SU-DHL-6 (cell line): ENCODE data around the gene COMMD7.
"Not testable (repeated sequence)": the region's sequence is repeated elsewhere in the genome, so short reads cannot be mapped to it uniquely, and the experiment has no call there.

Source experiments
- H2AFZ ChIP-seq: fragments of 200-600 bp; sonication (generic); 2 replicates; pipeline ENCODE4 v1.6.1; 2014; ENCODE audit warnings: low read depth, mild to moderate bottlenecking, moderate library complexity, mixed read lengths, antibody characterized with exemption, low read length; ENCODE audit not compliant: severe bottlenecking
- H3F3A ChIP-seq: fragments of 200-600 bp; shearing (Covaris generic); 2 replicates; pipeline ENCODE4 v1.6.0; 2016; ENCODE audit warnings: antibody characterized with exemption, mild to moderate bottlenecking; ENCODE audit not compliant: insufficient read depth
- H3K27ac ChIP-seq: fragments of 200-600 bp; sonication (generic); 2 replicates; pipeline ENCODE4 v1.5.1; 2016; ENCODE audit warnings: low read depth, mild to moderate bottlenecking, low read length, moderate library complexity, mixed read lengths
- H3K27me3 ChIP-seq: fragments of 200-600 bp; sonication (generic), shearing (Covaris generic); 2 replicates; pipeline ENCODE4 v1.6.0; 2014; ENCODE audit warnings: mild to moderate bottlenecking, low read length
- H3K36me3 ChIP-seq: fragments of 200-600 bp; sonication (generic); 2 replicates; pipeline ENCODE4 v1.6.1; 2014; ENCODE audit warnings: mild to moderate bottlenecking, low read length, mixed read lengths
- H3K4me2 ChIP-seq: fragments of 300-600, 200-600 bp; shearing (Covaris generic), sonication (generic); 2 replicates; pipeline ENCODE4 v1.6.0; 2014; ENCODE audit warnings: low read length, low read depth, mild to moderate bottlenecking; ENCODE audit not compliant: poor library complexity, severe bottlenecking
- H3K4me3 ChIP-seq: fragments of 200-600 bp; sonication (generic); 2 replicates; pipeline ENCODE4 v1.5.1; 2014; ENCODE audit warnings: antibody characterized with exemption, low read length, mild to moderate bottlenecking, mixed read lengths; ENCODE audit not compliant: insufficient read depth, poor library complexity, severe bottlenecking
- H3K79me2 ChIP-seq: fragments of 200-600 bp; sonication (generic); 2 replicates; pipeline ENCODE4 v1.6.1; 2014; ENCODE audit warnings: mild to moderate bottlenecking, low read length, moderate library complexity; ENCODE audit not compliant: insufficient read depth
- H3K9ac ChIP-seq: fragments of 200-600 bp; sonication (generic); 2 replicates; pipeline ENCODE4 v1.7.0; 2014; ENCODE audit warnings: mild to moderate bottlenecking, low read length
- H3K9me2 ChIP-seq: fragments of 200-600 bp; sonication (generic); replicated peaks from 2 replicates; pipeline ENCODE4 v1.6.1; 2014; ENCODE audit warnings: low read length; ENCODE audit not compliant: insufficient read depth
- H3K9me3 ChIP-seq: fragments of 200-600 bp; sonication (generic); 2 replicates; pipeline ENCODE4 v1.6.1; 2014; ENCODE audit warnings: low read length, mixed read lengths; ENCODE audit not compliant: insufficient read depth
- H4K20me1 ChIP-seq: fragments of 200-600 bp; sonication (generic); 2 replicates; pipeline ENCODE4 v1.6.1; 2014; ENCODE audit warnings: low read depth, mild to moderate bottlenecking, antibody characterized with exemption, low read length, moderate library complexity, mixed read lengths
- EZH2phosphoT487 ChIP-seq: fragments of 200-600 bp; sonication (generic), shearing (Covaris generic); conservative IDR thresholded peaks from 2 replicates; pipeline ENCODE4 v1.6.1; 2018; ENCODE audit warnings: mild to moderate bottlenecking, antibody characterized with exemption, low read length, moderate library complexity, mixed read lengths
- TF ChIP-seq, protein P1 (sequence below): fragments of 200-600 bp; sonication (generic); IDR thresholded peaks from one replicate; pipeline ENCODE4 v1.5.1; 2017; ENCODE audit warnings: antibody characterized with exemption, mild to moderate bottlenecking, low read length, moderate library complexity; ENCODE audit not compliant: insufficient read depth, poor library complexity, severe bottlenecking

COMMD7 gene

DNA sequence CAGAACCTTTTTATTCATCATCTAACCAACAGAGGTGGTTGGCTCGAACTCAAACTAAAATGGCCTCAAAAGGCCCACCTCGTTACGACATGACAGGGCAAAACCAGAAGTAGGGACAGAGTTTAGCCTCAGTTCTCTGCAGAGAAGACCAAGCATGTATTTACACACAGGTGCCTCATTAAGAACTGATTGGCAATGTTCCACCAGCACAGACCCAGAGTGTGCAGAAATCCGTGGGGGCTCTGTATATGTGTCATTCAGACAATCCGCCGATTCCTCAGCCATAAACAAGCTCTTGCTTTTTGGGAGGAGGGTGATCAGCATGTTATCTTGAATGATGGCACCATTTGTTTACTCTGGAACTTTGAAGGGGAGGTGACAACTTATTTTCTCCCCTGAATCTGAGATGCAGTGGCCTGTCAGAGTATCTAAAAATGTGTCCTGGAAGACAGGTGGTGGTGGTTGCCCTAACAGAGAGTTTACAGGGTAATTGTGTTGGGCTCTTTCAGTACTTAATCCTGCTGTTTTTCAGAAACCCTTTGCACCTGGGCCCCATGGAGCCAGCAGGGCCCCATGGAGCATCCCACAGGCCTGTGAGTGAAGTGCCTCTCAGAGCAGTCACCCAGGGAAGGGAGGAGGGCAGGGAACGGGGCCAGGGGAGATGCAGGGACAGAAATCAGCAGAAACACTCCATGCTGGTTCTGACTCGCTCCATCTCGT, 40.4 kb downstream of the COMMD7 start:
- Histone ChIP-seq H4K20me1 (no peaks in the 10 kb centered on the region), H3K27ac (no peak overlapping the region), H3K9ac (no peak overlapping the region), H3K4me3 (no peak overlapping the region), H3K36me3 (no peaks in the 10 kb centered on the region), H3K9me2 (no peaks in the 10 kb centered on the region), H3F3A (no peaks in the 10 kb centered on the region), H3K9me3 (no peaks in the 10 kb centered on the region), H2AFZ (no peak overlapping the region), H3K79me2 (no peaks in the 10 kb centered on the region), H3K4me2 (no peak overlapping the region), H3K27me3 (no peaks in the 10 kb centered on the region)
- TF ChIP-seq, protein P1, sequence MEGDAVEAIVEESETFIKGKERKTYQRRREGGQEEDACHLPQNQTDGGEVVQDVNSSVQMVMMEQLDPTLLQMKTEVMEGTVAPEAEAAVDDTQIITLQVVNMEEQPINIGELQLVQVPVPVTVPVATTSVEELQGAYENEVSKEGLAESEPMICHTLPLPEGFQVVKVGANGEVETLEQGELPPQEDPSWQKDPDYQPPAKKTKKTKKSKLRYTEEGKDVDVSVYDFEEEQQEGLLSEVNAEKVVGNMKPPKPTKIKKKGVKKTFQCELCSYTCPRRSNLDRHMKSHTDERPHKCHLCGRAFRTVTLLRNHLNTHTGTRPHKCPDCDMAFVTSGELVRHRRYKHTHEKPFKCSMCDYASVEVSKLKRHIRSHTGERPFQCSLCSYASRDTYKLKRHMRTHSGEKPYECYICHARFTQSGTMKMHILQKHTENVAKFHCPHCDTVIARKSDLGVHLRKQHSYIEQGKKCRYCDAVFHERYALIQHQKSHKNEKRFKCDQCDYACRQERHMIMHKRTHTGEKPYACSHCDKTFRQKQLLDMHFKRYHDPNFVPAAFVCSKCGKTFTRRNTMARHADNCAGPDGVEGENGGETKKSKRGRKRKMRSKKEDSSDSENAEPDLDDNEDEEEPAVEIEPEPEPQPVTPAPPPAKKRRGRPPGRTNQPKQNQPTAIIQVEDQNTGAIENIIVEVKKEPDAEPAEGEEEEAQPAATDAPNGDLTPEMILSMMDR, result no peak
- TF ChIP-seq EZH2phosphoT487, result no peak

DNA sequence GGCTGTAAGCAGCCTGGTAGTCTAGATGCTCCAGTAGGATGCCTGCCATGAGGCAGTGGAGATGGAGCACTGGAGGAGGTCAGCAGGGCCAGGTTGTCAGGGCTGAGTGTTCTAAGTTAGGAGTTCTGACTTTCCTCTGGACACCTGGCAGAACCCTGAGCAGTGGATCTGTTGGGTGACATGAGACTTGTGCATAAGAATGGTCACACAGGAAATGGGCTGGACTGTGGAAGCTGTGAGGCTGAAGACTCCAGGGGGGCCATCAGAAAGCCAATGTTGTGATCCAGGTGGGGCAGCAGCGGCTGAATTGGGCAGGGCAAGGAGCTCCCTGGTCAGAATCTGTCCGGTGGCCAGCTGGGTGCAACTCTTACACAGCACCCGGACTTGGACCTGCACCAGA, 45.7 kb downstream of the COMMD7 start:
- Histone ChIP-seq H3K4me3 (no peak overlapping the region), H3K36me3 (no peaks in the 10 kb centered on the region), H3K9me2 (no peaks in the 10 kb centered on the region), H3K9ac (no peak overlapping the region), H3K79me2 (no peaks in the 10 kb centered on the region), H4K20me1 (no peaks in the 10 kb centered on the region), H2AFZ (no peak overlapping the region), H3K4me2 (no peak overlapping the region), H3K27me3 (no peaks in the 10 kb centered on the region), H3F3A (no peaks in the 10 kb centered on the region), H3K9me3 (no peaks in the 10 kb centered on the region), H3K27ac (no peak overlapping the region)
- TF ChIP-seq EZH2phosphoT487, result no peak
- TF ChIP-seq, protein P1, result no peak

DNA sequence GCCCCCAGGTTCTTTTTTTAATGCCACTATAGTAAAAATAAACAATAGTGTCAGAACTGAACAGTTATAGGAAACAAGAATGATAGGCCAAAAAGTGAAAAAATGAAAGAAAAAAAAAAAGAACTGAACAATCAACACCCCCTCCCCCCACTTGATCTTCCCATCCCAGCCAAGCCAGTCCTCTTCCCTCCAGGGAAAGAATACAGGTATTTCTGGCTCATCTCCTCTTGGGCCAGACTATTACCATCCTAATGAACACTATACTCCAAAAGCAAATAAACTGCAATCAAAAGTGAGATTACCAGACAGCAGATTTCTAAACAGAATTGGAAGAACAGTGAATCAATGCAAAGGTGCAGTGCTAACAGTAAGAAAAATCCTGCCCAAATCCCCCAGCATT, 48.2 kb downstream of the COMMD7 start:
- Histone ChIP-seq H3K27ac (no peak overlapping the region), H3K9me3 (no peaks in the 10 kb centered on the region), H4K20me1 (no peaks in the 10 kb centered on the region), H3K36me3 (no peaks in the 10 kb centered on the region), H3K9me2 (no peaks in the 10 kb centered on the region), H3K79me2 (no peaks in the 10 kb centered on the region), H3K4me2 (no peak overlapping the region), H3K27me3 (no peaks in the 10 kb centered on the region), H2AFZ (no peak overlapping the region), H3F3A (no peaks in the 10 kb centered on the region), H3K4me3 (no peak overlapping the region), H3K9ac (no peak overlapping the region)
- TF ChIP-seq, protein P1, result no peak
- TF ChIP-seq EZH2phosphoT487, result no peak

DNA sequence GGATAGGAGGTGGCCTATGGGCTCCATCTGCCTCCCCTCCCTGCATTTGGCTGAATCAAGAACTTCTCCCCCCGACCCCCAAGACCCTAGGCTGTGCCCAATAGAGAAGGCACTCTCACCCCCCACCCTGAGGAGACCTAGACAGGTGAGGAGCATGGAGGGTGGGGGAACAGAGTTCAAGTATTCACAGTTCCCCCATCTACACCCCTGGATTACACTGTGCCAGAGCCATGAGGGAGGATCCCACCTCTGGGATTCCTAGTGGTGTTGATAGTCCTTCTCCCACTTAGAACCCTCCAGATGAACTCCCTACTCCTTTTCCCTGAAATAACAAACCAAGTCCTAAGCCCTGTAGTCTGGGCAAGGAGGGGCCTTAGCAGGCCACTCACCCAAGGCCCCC, 54.3 kb downstream of the COMMD7 start:
- not testable (repeated sequence) for H3K27me3 ChIP-seq, H3K9ac ChIP-seq, H3K27ac ChIP-seq, H3K9me3 ChIP-seq, H2AFZ ChIP-seq, H4K20me1 ChIP-seq, H3K79me2 ChIP-seq, H3K9me2 ChIP-seq, H3F3A ChIP-seq, H3K4me3 ChIP-seq, H3K4me2 ChIP-seq, H3K36me3 ChIP-seq
